IMR-90 (cell line): ENCODE data around the gene EHMT1. TPM values are rescaled to one million over a fixed set of nuclear protein-coding genes. Genes with fewer than 3 reads are reported as not detected.

Experiments used
- ATAC-seq: fragments of 200-7000 bp; cut with Tn5 transposase; 2 replicates; pipeline ENCODE4 v1.9.1; 2020; ENCODE audit warnings: low read depth, mild to moderate bottlenecking, moderate library complexity
- BruUV-seq: library from RNA; stranded (reverse); fragments of 400-500 nt; replicated peaks from 2 replicates; lab custom pipeline; 2021; lab: Mats Ljungman, UMichigan
- CTCF ChIA-PET: fragments of 300-600 bp; formaldehyde crosslinking; extraction: SDS; loops from one replicate; lab custom pipeline; 2021; ENCODE audit warnings: antibody characterized with exemption; lab: Yijun Ruan, JAX
- POLR2A ChIA-PET: fragments of 300-600 bp; sonication (Branson Sonifier 250); formaldehyde crosslinking; loops from one replicate; lab custom pipeline; 2022; ENCODE audit warnings: antibody characterized with exemption; ENCODE audit not compliant: unreplicated experiment; lab: Charles Lee
- DNase-seq: peaks from one replicate; pipeline ENCODE4 v3.0.0; 2013
- H2AFZ ChIP-seq: replicated peaks from 2 replicates; pipeline ENCODE3; 2013; ENCODE audit warnings: low read length, mild to moderate bottlenecking; ENCODE audit not compliant: poor library complexity
- H2AK5ac ChIP-seq: 2 replicates; pipeline ENCODE4 v1.6.1; 2013; ENCODE audit warnings: low read depth, low read length, inconsistent platforms
- H2AK9ac ChIP-seq: replicated peaks from 2 replicates; pipeline ENCODE3; 2013; ENCODE audit warnings: mild to moderate bottlenecking, low read depth, low read length, moderate library complexity; ENCODE audit not compliant: poor library complexity
- H2BK120ac ChIP-seq: 2 replicates; pipeline ENCODE4 v1.6.1; 2013; ENCODE audit warnings: low read depth, low read length, inconsistent platforms
- H2BK15ac ChIP-seq: 3 replicates; pipeline ENCODE4 v1.6.1; 2013; ENCODE audit warnings: low read depth, low read length, inconsistent platforms
- H2BK20ac ChIP-seq: 2 replicates; pipeline ENCODE4 v1.6.1; 2013; ENCODE audit warnings: low read depth, mild to moderate bottlenecking, inconsistent platforms, low read length, moderate library complexity
- H2BK5ac ChIP-seq: 2 replicates; pipeline ENCODE4 v1.6.1; 2013; ENCODE audit warnings: mild to moderate bottlenecking, low read depth, low read length, inconsistent platforms; ENCODE audit not compliant: poor library complexity, severe bottlenecking
- H3K14ac ChIP-seq: replicated peaks from 2 replicates; pipeline ENCODE4 v1.6.1; 2013; ENCODE audit warnings: low read depth, low read length, inconsistent platforms
- H3K18ac ChIP-seq: 2 replicates; pipeline ENCODE4 v1.6.1; 2013; ENCODE audit warnings: low read depth, low read length, control low read depth
- H3K23ac ChIP-seq: 2 replicates; pipeline ENCODE4 v1.6.1; 2013; ENCODE audit warnings: low read depth, low read length, inconsistent platforms
- H3K27ac ChIP-seq: 2 replicates; pipeline ENCODE4 v1.5.1; 2013; ENCODE audit warnings: mild to moderate bottlenecking, control low read depth, low read length; ENCODE audit not compliant: insufficient read depth
- H3K27me3 ChIP-seq: 2 replicates; pipeline ENCODE4 v1.6.1; 2013; ENCODE audit warnings: low read length; ENCODE audit not compliant: control insufficient read depth, insufficient read depth
- H3K36me3 ChIP-seq: 2 replicates; pipeline ENCODE4 v1.6.1; 2013; ENCODE audit warnings: low read length, mixed read lengths; ENCODE audit not compliant: control insufficient read depth, insufficient read depth
- H3K4ac ChIP-seq: 2 replicates; pipeline ENCODE4 v1.6.1; 2013; ENCODE audit warnings: low read depth, low read length, inconsistent platforms
- H3K4me1 ChIP-seq: 2 replicates; pipeline ENCODE4 v1.6.1; 2013; ENCODE audit warnings: low read length, mixed read lengths; ENCODE audit not compliant: control insufficient read depth, insufficient read depth
- H3K4me2 ChIP-seq: 2 replicates; pipeline ENCODE4 v1.6.1; 2013; ENCODE audit warnings: low read depth, mild to moderate bottlenecking, control low read depth, low read length, moderate library complexity
- H3K4me3 ChIP-seq: 2 replicates; pipeline ENCODE4 v1.5.1; 2013; ENCODE audit warnings: low read depth, mild to moderate bottlenecking, control low read depth, low read length, moderate library complexity; ENCODE audit not compliant: insufficient read depth
- H3K56ac ChIP-seq: 2 replicates; pipeline ENCODE4 v1.6.1; 2013; ENCODE audit warnings: low read length, inconsistent platforms; ENCODE audit not compliant: insufficient read depth; ENCODE audit errors: extremely low read depth
- H3K79me1 ChIP-seq, 2 experiments: 2 replicates each; pipeline ENCODE4 v1.6.1; 2013; ENCODE audit warnings: low read length in 2 of 2, inconsistent platforms in 1 of 2, low read depth in 1 of 2
- H3K9ac ChIP-seq: 2 replicates; pipeline ENCODE4 v1.6.1; 2013; ENCODE audit warnings: low read depth, low read length, control low read depth
- H3K9me1 ChIP-seq: 2 replicates; pipeline ENCODE4 v1.6.1; 2013; ENCODE audit warnings: low read length, inconsistent platforms; ENCODE audit not compliant: insufficient read depth
- H3K9me3 ChIP-seq: 2 replicates; pipeline ENCODE4 v1.6.1; 2013; ENCODE audit warnings: low read length; ENCODE audit not compliant: control insufficient read depth, insufficient read depth
- H4K20me1 ChIP-seq: 2 replicates; pipeline ENCODE4 v1.6.1; 2013; ENCODE audit warnings: low read length, inconsistent platforms; ENCODE audit not compliant: insufficient read depth
- H4K5ac ChIP-seq: 2 replicates; pipeline ENCODE4 v1.6.1; 2013; ENCODE audit warnings: mild to moderate bottlenecking, low read depth, low read length, control low read depth
- H4K8ac ChIP-seq, 2 experiments: 2 replicates each; pipeline ENCODE4 v1.6.1; 2013; ENCODE audit warnings: low read depth in 2 of 2, low read length in 2 of 2, control low read depth in 1 of 2, inconsistent platforms in 1 of 2
- H4K91ac ChIP-seq: 2 replicates; pipeline ENCODE4 v1.6.1; 2013; ENCODE audit warnings: low read depth, low read length, inconsistent platforms; ENCODE audit not compliant: insufficient read depth
- BHLHE40 ChIP-seq: fragments of 150-350 bp; IDR thresholded peaks from 2 replicates; pipeline ENCODE4 v1.6.1; 2016; ENCODE audit warnings: mild to moderate bottlenecking, low read depth, low read length
- CEBPB ChIP-seq: IDR thresholded peaks from 2 replicates; pipeline ENCODE4 v1.6.1; 2012; ENCODE audit warnings: low read depth, low read length, improper control_type of control experiment
- CHD1 ChIP-seq: IDR thresholded peaks from 2 replicates; pipeline ENCODE4 v1.6.1; 2012; ENCODE audit warnings: low read depth, low read length, improper control_type of control experiment
- FOS ChIP-seq: fragments of 150-350 bp; IDR thresholded peaks from 2 replicates; pipeline ENCODE4 v1.6.1; 2016; ENCODE audit warnings: low read depth, low read length
- MAFK ChIP-seq: IDR thresholded peaks from 2 replicates; pipeline ENCODE4 v1.6.1; 2012; ENCODE audit warnings: low read depth, low read length, improper control_type of control experiment
- MAZ ChIP-seq: IDR thresholded peaks from 2 replicates; pipeline ENCODE4 v1.6.1; 2012; ENCODE audit warnings: low read depth, mild to moderate bottlenecking, low read length, improper control_type of control experiment, moderate library complexity, borderline replicate concordance
- NFE2L2 ChIP-seq: fragments of 150-350 bp; IDR thresholded peaks from 2 replicates; pipeline ENCODE4 v1.6.1; 2016; ENCODE audit warnings: low read depth, mild to moderate bottlenecking, low read length
- POLR2A ChIP-seq: IDR thresholded peaks from 2 replicates; pipeline ENCODE4 v1.6.1; 2012; ENCODE audit warnings: mild to moderate bottlenecking, low read depth, low read length
- RAD21 ChIP-seq: IDR thresholded peaks from 2 replicates; pipeline ENCODE4 v1.6.1; 2012; ENCODE audit warnings: low read length, improper control_type of control experiment
- RCOR1 ChIP-seq: IDR thresholded peaks from 2 replicates; pipeline ENCODE4 v1.6.1; 2012; ENCODE audit warnings: mild to moderate bottlenecking, low read length, improper control_type of control experiment; ENCODE audit not compliant: insufficient replicate concordance
- RFX5 ChIP-seq: IDR thresholded peaks from 2 replicates; pipeline ENCODE4 v1.8.0; 2012; ENCODE audit warnings: low read depth, mild to moderate bottlenecking, low read length, moderate library complexity
- SMC3 ChIP-seq: fragments of 150-350 bp; IDR thresholded peaks from 2 replicates; pipeline ENCODE4 v1.6.1; 2016; ENCODE audit warnings: low read depth, mild to moderate bottlenecking, antibody characterized with exemption, low read length, moderate library complexity
- USF2 ChIP-seq: fragments of 150-350 bp; IDR thresholded peaks from 2 replicates; pipeline ENCODE4 v1.6.1; 2017; ENCODE audit warnings: mild to moderate bottlenecking, antibody characterized with exemption, low read length, low read depth
- WGBS, 2 experiments: methylation state at CpG; one replicate each; pipeline versions ENCODE4 v1.1.5 to v1.1.7; 2013; ENCODE audit warnings: missing lambda C conversion rate in 2 of 2; ENCODE audit not compliant: insufficient read length in 1 of 2; ENCODE audit errors: extremely low coverage in 2 of 2; 5-methylcytosine and 5-hydroxymethylcytosine counted together
- dilution Hi-C: fragments of 300-500 bp; cut with HindIII; formaldehyde crosslinking; loops from one replicate; pipeline ENCODE4 v1.14.3; 2018; ENCODE audit warnings: low sequenced_read_pairs; ENCODE audit not compliant: unreplicated experiment
- in situ Hi-C: fragments of 300-500 bp; cut with MboI; formaldehyde crosslinking; loops from 3 replicates; pipeline ENCODE4 v1.14.3; 2019; ENCODE audit warnings: low sequenced_read_pairs, inconsistent platforms, mixed read lengths
- intact Hi-C: fragments of 100-400 bp; cut with micrococcal nuclease; formaldehyde crosslinking; loops from 2 replicates; pipeline ENCODE4 v1.10.0; 2022
- polyA plus RNA-seq, 3 experiments: library from polyadenylated mRNA; depleted of rRNA; stranded (reverse); fragments of >200 nt; gene quantifications; 2 replicates each; pipeline ENCODE4 v1.2.3, GENCODE V29; 2012; ENCODE audit warnings: low replicate concordance in 1 of 3
- total RNA-seq: library from RNA; depleted of rRNA; stranded (reverse); fragments of >200 nt; gene quantifications from 2 replicates; pipeline ENCODE4 v1.2.3, GENCODE V29; 2012
- TF ChIP-seq, protein P1 (sequence below): fragments of 150-350 bp; IDR thresholded peaks from 2 replicates; pipeline ENCODE4 v1.6.1; 2016; ENCODE audit warnings: low read depth, mild to moderate bottlenecking, low read length, moderate library complexity, borderline replicate concordance
- TF ChIP-seq, protein P2 (sequence below): conservative IDR thresholded peaks from 2 replicates; pipeline ENCODE4 v1.5.1; 2012; ENCODE audit warnings: mild to moderate bottlenecking, low read depth, low read length, improper control_type of control experiment

EHMT1 gene
- total and polyA plus RNA-seq, 2 of the 4 experiments (the other 2 are of a cell fraction): 32.8 to 35.1 TPM

DNA sequence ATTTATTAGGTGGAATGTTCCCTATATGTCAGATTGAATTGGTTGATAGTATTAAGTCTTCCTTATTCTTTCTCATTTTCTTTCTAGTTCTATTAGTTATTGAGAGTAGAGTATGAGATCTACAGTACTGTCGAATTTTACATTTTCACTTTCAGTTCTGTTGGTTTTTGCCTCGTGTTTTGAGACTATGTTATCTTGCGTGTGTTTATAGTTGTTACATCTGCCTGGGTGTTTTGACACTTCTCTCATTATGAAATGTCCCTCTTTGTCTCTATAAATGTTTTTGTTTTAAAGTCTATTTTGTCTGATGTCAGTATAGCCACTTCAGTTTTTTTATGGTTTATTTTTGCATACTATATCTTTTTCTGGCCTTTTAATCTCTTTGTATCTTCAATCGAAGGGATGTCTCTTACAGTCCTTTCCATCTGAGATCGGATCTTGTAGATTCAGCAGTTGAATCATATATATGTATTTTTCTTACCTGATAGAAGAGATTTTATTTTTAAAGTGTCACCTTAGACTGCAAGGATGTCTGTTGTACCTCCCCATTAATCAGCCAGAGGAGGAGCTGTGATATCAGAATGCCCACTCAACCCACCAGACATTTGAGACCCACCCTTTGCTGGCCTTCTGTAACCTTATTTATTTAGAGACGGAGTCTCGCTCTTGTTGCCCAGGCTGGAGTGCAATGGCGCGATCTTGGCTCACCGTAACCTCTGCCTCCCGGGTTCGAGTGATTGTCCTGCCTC lies 20.7 kb downstream of the EHMT1 start:
- peaks cover 60% of the 10 kb centered on the region for H4K20me1 ChIP-seq
- no peak overlapping the region for H3K4ac ChIP-seq
- H3K4me3 ChIP-seq: no peak overlapping the region
- no peak overlapping the region for H3K14ac ChIP-seq
- H2AK9ac ChIP-seq: no peak overlapping the region
- WGBS, 2 experiments: 97% methylated on average over 5 of the region's 12 CpGs; no CpG with 5 or more reads in 1 of the 2 experiments
- in situ Hi-C loops: no loop called here
- H3K9ac ChIP-seq: no peak overlapping the region
- no peak overlapping the region for H2BK15ac ChIP-seq
- H3K9me1 ChIP-seq: peaks cover 14% of the 10 kb centered on the region
- H2BK20ac ChIP-seq: no peak overlapping the region
- H3K4me1 ChIP-seq: peaks cover 6% of the 10 kb centered on the region; the same call in 1 of the 2 replicates
- no peak for TF ChIP-seq CEBPB
- no peak for TF ChIP-seq FOS
- no peak for TF ChIP-seq RAD21
- TF ChIP-seq MAFK: no peak
- TF ChIP-seq USF2: no peak
- TF ChIP-seq POLR2A: no peak
- no peak for TF ChIP-seq BHLHE40
- TF ChIP-seq RCOR1: no peak
- no peak for TF ChIP-seq CHD1
- TF ChIP-seq SMC3: no peak
- TF ChIP-seq MAZ: no peak
- TF ChIP-seq, protein P1, sequence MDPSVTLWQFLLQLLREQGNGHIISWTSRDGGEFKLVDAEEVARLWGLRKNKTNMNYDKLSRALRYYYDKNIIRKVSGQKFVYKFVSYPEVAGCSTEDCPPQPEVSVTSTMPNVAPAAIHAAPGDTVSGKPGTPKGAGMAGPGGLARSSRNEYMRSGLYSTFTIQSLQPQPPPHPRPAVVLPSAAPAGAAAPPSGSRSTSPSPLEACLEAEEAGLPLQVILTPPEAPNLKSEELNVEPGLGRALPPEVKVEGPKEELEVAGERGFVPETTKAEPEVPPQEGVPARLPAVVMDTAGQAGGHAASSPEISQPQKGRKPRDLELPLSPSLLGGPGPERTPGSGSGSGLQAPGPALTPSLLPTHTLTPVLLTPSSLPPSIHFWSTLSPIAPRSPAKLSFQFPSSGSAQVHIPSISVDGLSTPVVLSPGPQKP: no peak
- TF ChIP-seq, protein P2, sequence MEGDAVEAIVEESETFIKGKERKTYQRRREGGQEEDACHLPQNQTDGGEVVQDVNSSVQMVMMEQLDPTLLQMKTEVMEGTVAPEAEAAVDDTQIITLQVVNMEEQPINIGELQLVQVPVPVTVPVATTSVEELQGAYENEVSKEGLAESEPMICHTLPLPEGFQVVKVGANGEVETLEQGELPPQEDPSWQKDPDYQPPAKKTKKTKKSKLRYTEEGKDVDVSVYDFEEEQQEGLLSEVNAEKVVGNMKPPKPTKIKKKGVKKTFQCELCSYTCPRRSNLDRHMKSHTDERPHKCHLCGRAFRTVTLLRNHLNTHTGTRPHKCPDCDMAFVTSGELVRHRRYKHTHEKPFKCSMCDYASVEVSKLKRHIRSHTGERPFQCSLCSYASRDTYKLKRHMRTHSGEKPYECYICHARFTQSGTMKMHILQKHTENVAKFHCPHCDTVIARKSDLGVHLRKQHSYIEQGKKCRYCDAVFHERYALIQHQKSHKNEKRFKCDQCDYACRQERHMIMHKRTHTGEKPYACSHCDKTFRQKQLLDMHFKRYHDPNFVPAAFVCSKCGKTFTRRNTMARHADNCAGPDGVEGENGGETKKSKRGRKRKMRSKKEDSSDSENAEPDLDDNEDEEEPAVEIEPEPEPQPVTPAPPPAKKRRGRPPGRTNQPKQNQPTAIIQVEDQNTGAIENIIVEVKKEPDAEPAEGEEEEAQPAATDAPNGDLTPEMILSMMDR: no peak
- TF ChIP-seq NFE2L2: no peak
- TF ChIP-seq RFX5: no peak
- dilution Hi-C loops: no loop called here
- H4K91ac ChIP-seq: no peak overlapping the region
- H4K8ac ChIP-seq: no peak overlapping the region
- no peak overlapping the region for H2BK5ac ChIP-seq
- H2AFZ ChIP-seq: no peak overlapping the region
- H3K56ac ChIP-seq: no peak overlapping the region
- no peak overlapping the region for H4K5ac ChIP-seq
- BruUV-seq: no TSS peak
- H3K18ac ChIP-seq: no peak overlapping the region
- no peak overlapping the region for H2AK5ac ChIP-seq
- no peak overlapping the region for H3K27ac ChIP-seq
- no peak overlapping the region for H2BK120ac ChIP-seq
- H3K9me3 ChIP-seq: no peaks in the 10 kb centered on the region
- H3K4me2 ChIP-seq: peak overlapping the region; percentile 67
- H3K27me3 ChIP-seq: no peaks in the 10 kb centered on the region
- intact Hi-C loops: no loop called here
- H3K79me1 ChIP-seq: peaks cover 20 to 58% of the 10 kb centered on the region in 2 experiments
- H3K36me3 ChIP-seq: peaks cover 8% of the 10 kb centered on the region
- H3K23ac ChIP-seq: no peak overlapping the region
- POLR2A ChIA-PET: no interaction called here
- ATAC-seq (peak; percentile 66), DNase-seq (no peak)
- CTCF ChIA-PET: no interaction called here
